GM23248 (cell line): ENCODE measurements around the gene RYR3. TPM values are rescaled to one million over a fixed set of nuclear protein-coding genes. Genes with fewer than 3 reads are reported as not detected.
A peak's percentile ranks its signal among the peaks of the same experiment; 100 is the strongest.

Experiments used
- DNase-seq: peaks from one replicate; pipeline ENCODE4 v3.0.0-alpha.2; 2015
- H2AFZ ChIP-seq: fragments of 200-600 bp; sonication (generic); 2 replicates; pipeline ENCODE4 v1.6.1; 2016; ENCODE audit warnings: antibody characterized with exemption
- H3F3A ChIP-seq: fragments of 200-600 bp; sonication (generic); 2 replicates; pipeline ENCODE4 v1.6.1; 2016; ENCODE audit warnings: mild to moderate bottlenecking, antibody characterized with exemption, mixed run types; ENCODE audit not compliant: insufficient read depth
- H3K27ac ChIP-seq: fragments of 200-600 bp; sonication (generic); 2 replicates; pipeline ENCODE4 v1.5.1; 2016; ENCODE audit warnings: mild to moderate bottlenecking
- H3K27me3 ChIP-seq: fragments of 200-600 bp; sonication (generic); replicated peaks from 2 replicates; pipeline ENCODE4 v1.6.1; 2016; ENCODE audit warnings: mild to moderate bottlenecking; ENCODE audit not compliant: insufficient read depth
- H3K36me3 ChIP-seq: fragments of 200-600 bp; sonication (generic); 2 replicates; pipeline ENCODE4 v1.6.1; 2016; ENCODE audit warnings: low read depth, mild to moderate bottlenecking
- H3K4me1 ChIP-seq: fragments of 200-600 bp; sonication (generic); 2 replicates; pipeline ENCODE4 v1.6.1; 2016; ENCODE audit warnings: mild to moderate bottlenecking; ENCODE audit not compliant: insufficient read depth
- H3K4me2 ChIP-seq: fragments of 200-600 bp; sonication (generic); one replicate; pipeline ENCODE4 v1.6.1; 2016; ENCODE audit warnings: mild to moderate bottlenecking; ENCODE audit not compliant: unreplicated experiment
- H3K4me3 ChIP-seq: fragments of 200-600 bp; sonication (generic); 2 replicates; pipeline ENCODE4 v1.5.1; 2016; ENCODE audit warnings: mild to moderate bottlenecking
- H3K79me2 ChIP-seq: fragments of 200-600 bp; sonication (generic); 2 replicates; pipeline ENCODE4 v1.6.1; 2016; ENCODE audit warnings: mild to moderate bottlenecking; ENCODE audit not compliant: insufficient read depth
- H3K9ac ChIP-seq: fragments of 200-600 bp; sonication (generic); 2 replicates; pipeline ENCODE4 v1.6.1; 2016; ENCODE audit warnings: mild to moderate bottlenecking
- H3K9me2 ChIP-seq: fragments of 200-600 bp; sonication (generic); 2 replicates; pipeline ENCODE4 v1.6.1; 2016; ENCODE audit warnings: mixed run types, mild to moderate bottlenecking, moderate library complexity; ENCODE audit not compliant: insufficient read depth
- H3K9me3 ChIP-seq: fragments of 200-600 bp; sonication (generic); one replicate; pipeline ENCODE4 v1.6.1; 2017; ENCODE audit warnings: low read depth
- H4K20me1 ChIP-seq: fragments of 200-600 bp; sonication (generic); 2 replicates; pipeline ENCODE4 v1.6.0; 2016; ENCODE audit not compliant: insufficient read depth
- EZH2 ChIP-seq: fragments of 200-600 bp; sonication (generic); IDR thresholded peaks from 2 replicates; pipeline ENCODE4 v1.6.1; 2018; ENCODE audit warnings: antibody characterized with exemption, mild to moderate bottlenecking; ENCODE audit not compliant: insufficient read depth, poor library complexity, severe bottlenecking
- EZH2phosphoT487 ChIP-seq: fragments of 200-600 bp; sonication (generic); IDR thresholded peaks from 2 replicates; pipeline ENCODE4 v1.6.1; 2018; ENCODE audit warnings: antibody characterized with exemption, moderate library complexity, mild to moderate bottlenecking, low read depth; ENCODE audit not compliant: insufficient read depth
- WGBS, 2 experiments: methylation state at CpG; one replicate each; pipeline ENCODE4 v1.1.6; 2015 to 2017; ENCODE audit warnings: low lambda C conversion rate in 2 of 2, low coverage in 1 of 2; ENCODE audit errors: missing lambda C conversion rate in 2 of 2; 5-methylcytosine and 5-hydroxymethylcytosine counted together
- in situ Hi-C: fragments of 300-500 bp; cut with MboI; formaldehyde crosslinking; loops from 2 replicates; pipeline ENCODE4 v1.15.0; 2020
- polyA plus RNA-seq: library from polyadenylated mRNA; unstranded; fragments of >200 nt; fragmentation: Nextera tagmentation; extraction: Ambion mirVana; gene quantifications from 2 replicates; pipeline ENCODE4 v1.2.1, GENCODE V29; 2016
- total RNA-seq: library from RNA; depleted of rRNA; stranded (reverse); fragments of >200 nt; shearing (Covaris generic); gene quantifications from 2 replicates; pipeline ENCODE4 v1.2.3, GENCODE V29; 2014

The RYR3 gene
- total and polyA plus RNA-seq, 2 experiments from 2014 or later: 0.26 TPM; not detected in 1

- Histone ChIP-seq H3K4me1 (no peaks in the 10 kb centered on the region), H3K4me3 (no peak overlapping the region), H3F3A (no peaks in the 10 kb centered on the region), H3K79me2 (no peaks in the 10 kb centered on the region), H3K9ac (no peak overlapping the region), H3K27me3 (peaks cover 7% of the 10 kb centered on the region; the same call in 1 of the 2 replicates), H2AFZ (no peak overlapping the region), H3K4me2 (no peak overlapping the region), H3K27ac (no peak overlapping the region), H3K9me2 (no peaks in the 10 kb centered on the region), H3K9me3 (no peaks in the 10 kb centered on the region), H3K36me3 (no peaks in the 10 kb centered on the region), H4K20me1 (no peaks in the 10 kb centered on the region)
- 0 to 3% methylated on average over 3 of the region's 3 CpGs for WGBS, 2 experiments
- TF ChIP-seq EZH2: no peak
- no peak for TF ChIP-seq EZH2phosphoT487
- in situ Hi-C loops: no loop called here
- no peak for DNase-seq
Measured at GRCh38 chr15:33559207-33559890, 248.6 kb downstream of the RYR3 start.

- Histone ChIP-seq H3K9me3 (no peaks in the 10 kb centered on the region), H3F3A (no peaks in the 10 kb centered on the region), H3K79me2 (no peaks in the 10 kb centered on the region), H4K20me1 (no peaks in the 10 kb centered on the region), H3K4me2 (no peak overlapping the region), H3K9ac (no peak overlapping the region), H3K27ac (no peak overlapping the region), H3K27me3 (peaks cover 7% of the 10 kb centered on the region), H3K4me1 (no peaks in the 10 kb centered on the region), H3K9me2 (no peaks in the 10 kb centered on the region), H3K4me3 (no peak overlapping the region), H3K36me3 (no peaks in the 10 kb centered on the region), H2AFZ (no peak overlapping the region)
- in situ Hi-C loops: no loop called here
- 24% methylated on average over 3 of the region's 3 CpGs for WGBS, 2 experiments
- no peak for DNase-seq
- TF ChIP-seq EZH2 (no peak), EZH2phosphoT487 (no peak)
Measured at GRCh38 chr15:33561407-33561806, 250.6 kb downstream of the RYR3 start.

DNA sequence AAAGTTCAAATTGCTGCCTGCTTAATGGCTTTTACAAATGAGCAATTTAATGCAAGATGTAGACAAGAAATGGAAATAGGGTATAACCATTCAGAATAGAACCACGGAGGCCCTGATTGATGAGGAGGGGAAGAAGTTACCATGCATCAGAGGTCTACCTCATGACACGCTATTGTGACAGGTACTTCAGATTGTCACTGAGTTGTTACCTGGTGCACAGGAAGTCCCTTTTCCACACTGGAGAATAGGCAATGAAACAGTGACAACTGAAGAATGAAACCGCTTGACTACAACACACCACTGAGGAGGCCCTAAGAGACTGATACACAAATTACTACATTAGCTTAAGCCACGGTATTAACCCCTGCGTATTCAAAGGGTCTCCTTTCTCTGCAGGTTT, 251.2 kb downstream of the RYR3 start:
- H3K27me3 ChIP-seq: peaks cover 7% of the 10 kb centered on the region
- H2AFZ ChIP-seq: no peak overlapping the region
- WGBS, 2 experiments: 39 to 50% methylated on average over 5 of the region's 5 CpGs
- no peaks in the 10 kb centered on the region for H4K20me1 ChIP-seq
- in situ Hi-C loops: no loop called here
- no peaks in the 10 kb centered on the region for H3K9me2 ChIP-seq
- H3K9ac ChIP-seq: no peak overlapping the region
- no peaks in the 10 kb centered on the region for H3K36me3 ChIP-seq
- no peaks in the 10 kb centered on the region for H3K9me3 ChIP-seq
- H3K4me3 ChIP-seq: no peak overlapping the region
- no peak overlapping the region for H3K27ac ChIP-seq
- no peak for DNase-seq
- no peaks in the 10 kb centered on the region for H3F3A ChIP-seq
- no peak overlapping the region for H3K4me2 ChIP-seq
- TF ChIP-seq EZH2phosphoT487 (no peak), EZH2 (no peak)
- H3K4me1 ChIP-seq: no peaks in the 10 kb centered on the region
- no peaks in the 10 kb centered on the region for H3K79me2 ChIP-seq

DNA sequence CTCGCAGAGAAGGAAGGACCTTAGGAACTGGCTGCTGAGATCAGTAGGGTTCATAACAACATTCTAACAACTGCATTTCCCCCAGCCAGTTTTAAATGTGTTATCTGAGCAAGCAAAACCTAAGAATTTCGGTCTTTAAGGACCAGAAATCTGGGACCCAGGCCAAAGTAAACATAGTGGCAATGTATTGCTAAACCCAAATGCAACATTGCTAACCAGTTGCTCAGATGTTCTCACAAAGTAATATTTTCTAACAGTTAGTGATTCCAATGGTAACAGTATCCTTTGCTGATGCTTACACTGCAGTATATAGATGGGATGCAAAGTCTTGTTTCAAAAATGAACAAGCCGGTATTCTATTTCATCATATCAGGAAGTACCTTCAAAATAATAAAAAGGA, 254.3 kb downstream of the RYR3 start:
- Histone ChIP-seq H2AFZ (no peak overlapping the region), H3K9me2 (no peaks in the 10 kb centered on the region), H3K27ac (no peak overlapping the region), H3K4me3 (no peak overlapping the region), H3K9ac (no peak overlapping the region), H3K36me3 (no peaks in the 10 kb centered on the region), H3F3A (no peaks in the 10 kb centered on the region), H3K4me1 (no peaks in the 10 kb centered on the region), H3K4me2 (no peak overlapping the region), H3K9me3 (no peaks in the 10 kb centered on the region), H4K20me1 (no peaks in the 10 kb centered on the region), H3K27me3 (peaks cover 4% of the 10 kb centered on the region), H3K79me2 (no peaks in the 10 kb centered on the region)
- peak; percentile 20 for DNase-seq
- no peak for TF ChIP-seq EZH2
- no peak for TF ChIP-seq EZH2phosphoT487
- in situ Hi-C loops: no loop called here
- WGBS, 2 experiments: 22 to 30% methylated on average over 3 of the region's 3 CpGs

DNA sequence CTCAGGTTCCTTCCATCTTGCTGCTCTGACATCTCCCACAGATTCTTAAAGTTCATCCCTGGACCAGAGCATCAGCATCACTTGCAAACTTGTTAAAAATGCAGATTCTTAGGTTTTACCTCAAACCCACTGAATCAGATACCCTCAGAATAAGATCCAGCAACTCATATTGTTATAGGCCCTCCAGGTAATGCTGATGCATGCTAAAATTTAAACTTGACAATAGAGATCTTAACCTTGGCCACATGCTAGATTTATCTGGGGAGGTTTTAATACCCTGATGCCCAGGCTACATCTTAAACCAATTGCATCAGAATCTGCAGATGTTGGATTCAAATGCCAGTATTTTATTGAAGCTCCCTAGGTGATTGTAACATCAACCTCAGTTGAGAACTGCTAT, 256.9 kb downstream of the RYR3 start:
- TF ChIP-seq EZH2phosphoT487: no peak
- TF ChIP-seq EZH2: no peak
- Histone ChIP-seq H3K4me2 (no peak overlapping the region), H3K79me2 (no peaks in the 10 kb centered on the region), H3K9ac (no peak overlapping the region), H3K4me3 (no peak overlapping the region), H4K20me1 (no peaks in the 10 kb centered on the region), H3K27me3 (peaks cover 3% of the 10 kb centered on the region), H3K36me3 (no peaks in the 10 kb centered on the region), H3K9me2 (no peaks in the 10 kb centered on the region), H3K9me3 (no peaks in the 10 kb centered on the region), H3K27ac (no peak overlapping the region), H3K4me1 (no peaks in the 10 kb centered on the region), H2AFZ (no peak overlapping the region), H3F3A (no peaks in the 10 kb centered on the region)
- in situ Hi-C loops: no loop called here
- no peak for DNase-seq
